ENCODE data around the gene PCDHA8. TPM values are rescaled to one million over a fixed set of nuclear protein-coding genes. Genes with fewer than 3 reads are reported as not detected.

The PCDHA8 gene
- total RNA-seq, 1 donor from 2014 or later = 0.97 TPM

- no peak overlapping the region for H3K27ac Mint-ChIP-seq (ENCODE audit: unreplicated experiment)
- no peaks in the 10 kb centered on the region for H3K27me3 Mint-ChIP-seq (ENCODE audit: low read depth)
- TF ChIP-seq, protein P1, sequence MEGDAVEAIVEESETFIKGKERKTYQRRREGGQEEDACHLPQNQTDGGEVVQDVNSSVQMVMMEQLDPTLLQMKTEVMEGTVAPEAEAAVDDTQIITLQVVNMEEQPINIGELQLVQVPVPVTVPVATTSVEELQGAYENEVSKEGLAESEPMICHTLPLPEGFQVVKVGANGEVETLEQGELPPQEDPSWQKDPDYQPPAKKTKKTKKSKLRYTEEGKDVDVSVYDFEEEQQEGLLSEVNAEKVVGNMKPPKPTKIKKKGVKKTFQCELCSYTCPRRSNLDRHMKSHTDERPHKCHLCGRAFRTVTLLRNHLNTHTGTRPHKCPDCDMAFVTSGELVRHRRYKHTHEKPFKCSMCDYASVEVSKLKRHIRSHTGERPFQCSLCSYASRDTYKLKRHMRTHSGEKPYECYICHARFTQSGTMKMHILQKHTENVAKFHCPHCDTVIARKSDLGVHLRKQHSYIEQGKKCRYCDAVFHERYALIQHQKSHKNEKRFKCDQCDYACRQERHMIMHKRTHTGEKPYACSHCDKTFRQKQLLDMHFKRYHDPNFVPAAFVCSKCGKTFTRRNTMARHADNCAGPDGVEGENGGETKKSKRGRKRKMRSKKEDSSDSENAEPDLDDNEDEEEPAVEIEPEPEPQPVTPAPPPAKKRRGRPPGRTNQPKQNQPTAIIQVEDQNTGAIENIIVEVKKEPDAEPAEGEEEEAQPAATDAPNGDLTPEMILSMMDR (IDR thresholded peaks at IDR 0.05) = peak; percentile 44
- H3K9me3 Mint-ChIP-seq (ENCODE audit: low read depth) = peaks cover 15% of the 10 kb centered on the region
- peaks cover 9% of the 10 kb centered on the region for H3K4me1 Mint-ChIP-seq (ENCODE audit: low read depth)
- peaks cover 28% of the 10 kb centered on the region for H3K36me3 Mint-ChIP-seq (ENCODE audit: low read depth)
- DNase-seq (ENCODE audit: low spot score) = no peak
- H3K4me3 Mint-ChIP-seq (ENCODE audit: unreplicated experiment) = no peak overlapping the region
Observed at GRCh38 chr5:140882591-140882899, 41.6 kb downstream of the PCDHA8 start.

- H3K27ac Mint-ChIP-seq (ENCODE audit: unreplicated experiment) = no peak overlapping the region
- H3K4me3 Mint-ChIP-seq (ENCODE audit: unreplicated experiment) = no peak overlapping the region
- peak; percentile 84 for DNase-seq (ENCODE audit: low spot score)
- no peaks in the 10 kb centered on the region for H3K27me3 Mint-ChIP-seq (ENCODE audit: low read depth)
- peaks cover 27% of the 10 kb centered on the region for H3K36me3 Mint-ChIP-seq (ENCODE audit: low read depth)
- TF ChIP-seq, protein P1 (IDR thresholded peaks at IDR 0.05) = no peak
- peaks cover 15% of the 10 kb centered on the region for H3K9me3 Mint-ChIP-seq (ENCODE audit: low read depth)
- peaks cover 9% of the 10 kb centered on the region for H3K4me1 Mint-ChIP-seq (ENCODE audit: low read depth)
Observed at GRCh38 chr5:140883373-140883772, 42.4 kb downstream of the PCDHA8 start.

DNA sequence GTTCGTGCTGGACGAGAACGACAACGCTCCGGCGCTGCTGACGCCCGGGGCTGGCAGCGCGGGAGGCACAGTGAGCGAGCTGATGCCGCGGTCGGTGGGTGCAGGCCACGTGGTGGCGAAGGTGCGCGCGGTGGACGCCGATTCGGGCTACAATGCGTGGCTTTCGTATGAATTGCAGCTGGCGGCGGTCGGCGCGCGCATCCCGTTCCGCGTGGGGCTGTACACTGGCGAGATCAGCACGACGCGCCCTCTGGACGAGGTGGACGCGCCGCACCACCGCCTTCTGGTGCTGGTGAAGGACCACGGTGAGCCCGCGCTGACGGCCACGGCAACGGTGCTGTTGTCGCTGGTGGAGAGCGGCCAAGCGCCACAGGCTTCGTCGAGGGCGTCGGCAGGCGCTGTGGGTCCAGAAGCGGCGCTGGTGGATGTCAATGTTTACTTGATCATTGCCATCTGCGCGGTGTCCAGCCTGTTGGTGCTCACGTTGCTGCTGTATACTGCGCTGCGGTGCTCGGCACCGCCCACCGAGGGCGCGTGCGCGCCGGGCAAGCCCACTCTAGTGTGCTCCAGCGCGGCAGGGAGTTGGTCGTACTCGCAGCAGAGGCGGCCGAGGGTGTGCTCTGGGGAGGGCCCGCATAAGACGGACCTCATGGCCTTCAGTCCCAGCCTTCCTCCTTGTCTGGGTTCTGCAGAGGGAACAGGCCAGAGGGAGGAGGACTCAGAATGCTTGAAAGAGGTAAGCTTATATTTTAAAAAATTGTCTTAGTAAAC lies 43.1 kb downstream of the PCDHA8 start:
- peak; percentile 90 for DNase-seq (ENCODE audit: low spot score)
- H3K4me1 Mint-ChIP-seq (ENCODE audit: low read depth) = peaks cover 6% of the 10 kb centered on the region
- H3K36me3 Mint-ChIP-seq (ENCODE audit: low read depth) = peaks cover 24% of the 10 kb centered on the region
- no peaks in the 10 kb centered on the region for H3K27me3 Mint-ChIP-seq (ENCODE audit: low read depth)
- peaks cover 15% of the 10 kb centered on the region for H3K9me3 Mint-ChIP-seq (ENCODE audit: low read depth)
- TF ChIP-seq, protein P1 (IDR thresholded peaks at IDR 0.05) = no peak
- no peak overlapping the region for H3K27ac Mint-ChIP-seq (ENCODE audit: unreplicated experiment)
- H3K4me3 Mint-ChIP-seq (ENCODE audit: unreplicated experiment) = no peak overlapping the region

Other genes with a start within 250 kb of the PCDHA8 start
- gene CD14, start 208.0 kb upstream of the PCDHA8 start, total RNA-seq = not detected in 3 replicates
- 4.9 to 7.4 TPM (median 6.6 TPM) in 3 replicates for gene TMCO6, start 201.7 kb upstream of the PCDHA8 start, total RNA-seq
- gene NDUFA2, start 193.6 kb upstream of the PCDHA8 start, total RNA-seq = 41.2 to 50.5 TPM (median 43.4 TPM) in 3 replicates
- 56.6 to 81.4 TPM (median 59.7 TPM) in 3 replicates for gene IK, start 193.4 kb upstream of the PCDHA8 start, total RNA-seq
- 24.5 to 31.4 TPM (median 24.6 TPM) in 3 replicates for gene WDR55, start 176.3 kb upstream of the PCDHA8 start, total RNA-seq
- 1.3 to 1.5 TPM (median 1.3 TPM) in 3 replicates for gene DND1, start 167.6 kb upstream of the PCDHA8 start, total RNA-seq
- 62.9 to 83.4 TPM (median 67.5 TPM) in 3 replicates for gene HARS1, start 149.8 kb upstream of the PCDHA8 start, total RNA-seq
- 22.8 to 27.4 TPM (median 22.8 TPM) in 3 replicates for gene HARS2, start 149.7 kb upstream of the PCDHA8 start, total RNA-seq
- gene ZMAT2, start 140.7 kb upstream of the PCDHA8 start, total RNA-seq = 37.0 to 50.3 TPM (median 39.2 TPM) in 3 replicates
- gene PCDHA1, start 55.0 kb upstream of the PCDHA8 start, total RNA-seq = not detected in 3 replicates
- gene PCDHA2, start 46.3 kb upstream of the PCDHA8 start, total RNA-seq = 0.75 to 1.2 TPM (median 0.77 TPM) in 3 replicates
- 0.19 to 0.28 TPM (median 0.20 TPM) in 3 replicates for gene PCDHA3, start 40.1 kb upstream of the PCDHA8 start, total RNA-seq
- 7.1 to 11.1 TPM (median 8.3 TPM) in 3 replicates for gene PCDHA4, start 34.1 kb upstream of the PCDHA8 start, total RNA-seq
- gene PCDHA5, start 19.6 kb upstream of the PCDHA8 start, total RNA-seq = 0.32 to 0.99 TPM (median 0.62 TPM) in 3 replicates
- 20.5 to 23.5 TPM (median 20.6 TPM) in 3 replicates for gene PCDHA6, start 13.2 kb upstream of the PCDHA8 start, total RNA-seq
- 1.4 to 1.9 TPM (median 1.5 TPM) in 3 replicates for gene PCDHA7, start 6.9 kb upstream of the PCDHA8 start, total RNA-seq
- 1.2 to 2.0 TPM (median 1.3 TPM) in 3 replicates for gene PCDHA9, start 7.2 kb downstream of the PCDHA8 start, total RNA-seq
- gene PCDHA10, start 14.7 kb downstream of the PCDHA8 start, total RNA-seq = 6.7 to 21.2 TPM (median 20.5 TPM) in 3 replicates
- 6.0 to 10.7 TPM (median 6.1 TPM) in 3 replicates for gene PCDHA11, start 27.8 kb downstream of the PCDHA8 start, total RNA-seq
- gene PCDHA12, start 34.1 kb downstream of the PCDHA8 start, total RNA-seq = 15.9 to 23.6 TPM (median 23.0 TPM) in 3 replicates
- 1.1 to 2.0 TPM (median 1.3 TPM) in 3 replicates for gene PCDHA13, start 40.9 kb downstream of the PCDHA8 start, total RNA-seq
- 5.8 to 7.2 TPM (median 7.1 TPM) in 3 replicates for gene PCDHAC1, start 85.1 kb downstream of the PCDHA8 start, total RNA-seq
- gene PCDHAC2, start 125.3 kb downstream of the PCDHA8 start, total RNA-seq = 4.9 to 7.1 TPM (median 6.7 TPM) in 3 replicates
- 0.05 TPM in 1 of 3 replicates, not detected in the others for gene PCDHB1, start 210.2 kb downstream of the PCDHA8 start, total RNA-seq